Upper lobe of left lung (tissue), 6 donors: ENCODE data around the gene FBLN2. TPM values are rescaled to one million over a fixed set of nuclear protein-coding genes. Genes with fewer than 3 reads are reported as not detected.

Source experiments
- ATAC-seq, 2 donors: fragments of 200-7000 bp; cut with Tn5 transposase; one replicate each; pipeline ENCODE4 v1.9.1; 2022; ENCODE audit warnings: mild to moderate bottlenecking in 2 of 2, moderate library complexity in 2 of 2; ENCODE audit not compliant: low FRiP score in 2 of 2
- DNase-seq, 2 donors: peaks; one replicate each; pipeline ENCODE4 v3.0.0-alpha.2; 2019 to 2020
- H3K27ac ChIP-seq, 4 donors: fragments of 200-600 bp; sonication (generic); one replicate each; pipeline ENCODE4 v1.5.1; 2016 to 2019
- H3K27me3 ChIP-seq, 4 donors: fragments of 200-600 bp; sonication (generic); one replicate each; pipeline ENCODE4 v1.5.1; 2017 to 2019
- H3K36me3 ChIP-seq, 4 donors: fragments of 200-600 bp; sonication (generic); one replicate each; pipeline ENCODE4 v1.5.1; 2016 to 2019
- H3K4me1 ChIP-seq, 4 donors: fragments of 200-600 bp; sonication (generic); one replicate each; pipeline ENCODE4 v1.5.1; 2018 to 2019
- H3K4me3 ChIP-seq, 4 donors: fragments of 200-600 bp; sonication (generic); one replicate each; pipeline ENCODE4 v1.5.1; 2017 to 2019; ENCODE audit warnings: mild to moderate bottlenecking in 2 of 4, moderate library complexity in 1 of 4
- H3K9me3 ChIP-seq, 4 donors: fragments of 200-600 bp; sonication (generic); one replicate each; pipeline ENCODE4 v1.5.1; 2018 to 2019
- CTCF ChIP-seq, 6 experiments: fragments of 450-650 bp in 4 of 6; fragments of 200-600 bp in 2 of 6; sonication (generic) in 2 of 6; IDR thresholded peaks; one replicate each; pipeline ENCODE4 v1.5.1; 2016 to 2019; ENCODE audit warnings: antibody characterized with exemption in 6 of 6
- EP300 ChIP-seq, 4 donors: sonication (generic); formaldehyde crosslinking; IDR thresholded peaks; one replicate each; pipeline ENCODE4 v1.5.1; 2017; ENCODE audit warnings: antibody characterized with exemption in 4 of 4, control low read depth in 2 of 4
- POLR2A ChIP-seq, 4 donors: fragments of 450-650 bp; IDR thresholded peaks; one replicate each; pipeline ENCODE4 v1.5.1; 2016 to 2017; ENCODE audit warnings: antibody characterized with exemption in 4 of 4, mild to moderate bottlenecking in 2 of 4
- POLR2AphosphoS5 ChIP-seq, 2 donors: sonication (generic); formaldehyde crosslinking; IDR thresholded peaks; one replicate each; pipeline ENCODE4 v1.5.1; 2017; ENCODE audit warnings: antibody characterized with exemption in 2 of 2
- WGBS, 2 donors: methylation state at CpG; one replicate each; pipeline ENCODE4 v1.1.5; 2017 to 2018; 5-methylcytosine and 5-hydroxymethylcytosine counted together
- total RNA-seq, 6 donors: library from RNA; depleted of rRNA in 4 of 6; stranded (reverse); fragments of >200 nt in 4 of 6; gene quantifications; one replicate each; pipeline versions ENCODE4 v1.1.0 to v1.2.1, GENCODE V29; 2016 to 2021
- donor health status: DM: no; HTN: no; CAD: no; lungs with moderate emphysema.
- donor health status: DM: no; HTN: yes; CAD: no; lungs with severe emphysema.

The FBLN2 gene
- total RNA-seq, 6 donors from 2014 or later = 2.1 to 85.7 (median 19.5) TPM

DNA sequence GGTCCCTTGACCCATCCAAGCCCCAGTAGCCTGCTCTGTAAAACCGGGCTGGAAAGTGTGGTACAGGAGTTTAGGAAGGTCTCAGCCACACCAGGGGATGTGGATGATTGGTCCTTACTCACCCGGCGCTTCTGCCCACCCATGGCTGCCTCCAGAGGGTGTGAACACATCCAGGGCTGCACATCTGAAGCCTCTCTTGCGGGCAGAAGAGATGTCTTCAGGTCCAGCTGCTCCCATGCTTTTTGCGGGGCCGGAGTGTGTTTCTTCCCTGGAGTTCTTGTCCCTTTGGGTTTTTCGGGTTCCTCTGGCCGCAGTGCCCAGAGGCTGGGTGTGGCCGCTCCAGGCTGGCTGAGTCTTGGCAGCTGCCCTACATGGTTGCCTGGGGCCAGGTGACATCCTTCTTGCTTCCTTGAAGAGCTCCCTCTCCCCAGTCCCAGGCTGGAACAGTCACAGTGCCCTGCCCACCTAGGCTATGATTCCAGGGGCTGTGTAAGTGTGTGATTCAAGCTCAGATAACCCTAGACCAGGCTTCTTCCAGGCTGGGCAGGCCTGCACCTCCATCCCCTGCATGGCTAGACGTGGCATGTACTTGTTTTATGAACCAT lies 34.9 kb upstream of the FBLN2 start:
- no peak for TF ChIP-seq POLR2AphosphoS5 (IDR thresholded peaks at IDR 0.05)
- TF ChIP-seq CTCF (IDR thresholded peaks at IDR 0.05) = no peak
- TF ChIP-seq POLR2A (IDR thresholded peaks at IDR 0.05) = no peak
- TF ChIP-seq EP300 (IDR thresholded peaks at IDR 0.05) = no peak
- H3K27me3 ChIP-seq = no peaks in the 10 kb centered on the region
- ATAC-seq = no peak
- H3K27ac ChIP-seq = no peak overlapping the region
- no peak for DNase-seq
- no peaks in the 10 kb centered on the region for H3K9me3 ChIP-seq
- no peak overlapping the region for H3K4me3 ChIP-seq
- H3K36me3 ChIP-seq = no peaks in the 10 kb centered on the region
- 75 to 84% methylated on average over 6 to 10 of the region's 10 CpGs for WGBS, 2 donors
- H3K4me1 ChIP-seq = no peaks in the 10 kb centered on the region

DNA sequence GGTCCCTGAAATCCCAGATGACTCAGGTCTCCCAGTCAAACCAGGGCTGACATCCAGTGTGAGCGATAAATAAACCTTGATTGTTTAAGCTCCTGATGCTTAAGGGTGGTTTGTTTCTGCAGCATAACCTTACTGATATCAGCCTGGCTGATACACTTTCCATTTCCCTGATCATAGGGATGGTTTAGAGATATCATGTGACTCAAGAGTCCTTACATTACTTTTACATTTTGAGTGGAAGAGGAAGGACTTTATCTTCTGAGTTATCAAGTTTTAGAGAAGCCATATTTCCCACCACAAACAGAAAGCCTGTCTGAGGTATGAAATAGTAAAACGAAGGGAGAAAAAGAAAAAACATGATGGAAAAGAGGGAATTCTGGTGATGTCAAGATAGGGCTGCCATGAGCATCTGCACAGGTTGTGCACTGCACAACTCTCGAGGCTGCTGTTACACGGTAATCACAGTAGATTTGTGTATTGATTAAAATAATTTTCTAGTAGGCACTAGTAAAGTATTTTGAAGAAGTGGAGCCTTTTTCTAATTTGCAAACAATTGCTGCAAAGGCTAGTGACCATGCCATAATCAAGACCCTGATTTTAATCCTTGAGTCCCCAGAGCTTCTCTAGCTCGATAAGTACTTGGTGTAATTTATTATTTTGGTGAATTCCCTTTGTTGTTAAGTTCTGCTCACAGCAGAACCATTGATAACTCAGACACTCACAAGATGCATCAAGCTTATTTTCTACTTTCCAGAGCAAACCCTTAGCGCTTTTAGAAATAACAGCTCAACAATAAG lies 34.1 kb upstream of the FBLN2 start:
- H3K27me3 ChIP-seq = no peaks in the 10 kb centered on the region
- no peak overlapping the region for H3K27ac ChIP-seq
- no peaks in the 10 kb centered on the region for H3K4me1 ChIP-seq
- H3K36me3 ChIP-seq = no peaks in the 10 kb centered on the region
- H3K9me3 ChIP-seq = no peaks in the 10 kb centered on the region
- DNase-seq (no peak), ATAC-seq (no peak)
- TF ChIP-seq POLR2A (IDR thresholded peaks at IDR 0.05) = no peak
- TF ChIP-seq CTCF (IDR thresholded peaks at IDR 0.05) = no peak
- no peak for TF ChIP-seq POLR2AphosphoS5 (IDR thresholded peaks at IDR 0.05)
- no peak for TF ChIP-seq EP300 (IDR thresholded peaks at IDR 0.05)
- 83 to 86% methylated on average over 6 of the region's 6 CpGs for WGBS, 2 donors
- no peak overlapping the region for H3K4me3 ChIP-seq

DNA sequence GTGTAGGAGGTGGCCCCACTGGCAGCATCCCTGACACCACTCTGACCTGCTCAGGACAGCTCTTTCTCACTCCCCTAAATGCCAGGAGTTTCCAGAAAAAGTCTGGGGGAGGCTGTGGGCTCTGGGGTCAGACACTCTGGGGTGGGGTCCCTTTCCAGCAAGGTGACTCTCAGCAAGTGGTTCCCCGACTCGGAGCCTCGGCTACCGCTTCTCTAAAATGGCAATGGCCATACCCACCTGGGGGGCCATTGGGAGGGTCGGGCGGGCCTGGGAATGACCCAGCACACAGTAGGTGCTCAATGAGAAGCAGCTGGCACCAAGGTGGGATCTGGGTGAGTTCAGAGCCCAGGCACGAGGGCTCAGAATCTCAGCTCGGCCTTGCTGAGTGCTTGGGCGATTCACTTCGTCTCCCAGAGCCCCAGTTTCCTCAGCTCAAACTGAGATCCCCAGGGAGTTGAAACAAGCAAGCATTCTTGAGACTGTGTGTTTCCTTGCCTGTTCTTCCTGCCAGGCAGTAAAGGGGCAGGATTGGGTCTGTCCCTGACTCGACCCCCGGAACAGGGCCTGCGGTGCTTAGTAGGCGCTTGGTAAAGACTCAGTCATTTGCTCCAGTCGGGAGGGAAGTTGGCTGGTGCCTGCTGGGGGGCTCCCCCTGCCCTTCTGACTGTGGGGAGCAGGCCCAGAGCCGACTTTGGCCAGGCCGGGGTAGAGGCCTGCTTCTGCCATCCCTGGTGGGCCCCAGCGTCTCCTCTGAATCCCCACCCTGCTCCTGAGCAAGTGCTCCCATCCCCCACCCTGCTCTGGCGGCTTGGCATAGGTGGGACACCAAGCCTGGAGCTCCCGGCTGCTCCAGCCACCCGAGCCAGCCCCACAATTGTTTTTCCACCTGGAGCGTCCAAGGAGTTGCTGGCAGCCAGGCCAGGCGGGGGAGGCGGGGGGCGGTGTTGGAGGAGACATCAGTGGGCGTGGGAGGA lies 32.9 kb upstream of the FBLN2 start:
- 89 to 100% methylated on average over 3 to 24 of the region's 26 CpGs for WGBS, 2 donors
- Histone ChIP-seq H3K27me3 (no peaks in the 10 kb centered on the region), H3K27ac (no peak overlapping the region), H3K9me3 (no peaks in the 10 kb centered on the region), H3K4me1 (no peaks in the 10 kb centered on the region), H3K4me3 (no peak overlapping the region), H3K36me3 (no peaks in the 10 kb centered on the region)
- ATAC-seq (peak in 1 of 2 donors; percentile 2), DNase-seq (peak in 1 of 2 donors; percentile 80)
- TF ChIP-seq POLR2AphosphoS5 (IDR thresholded peaks at IDR 0.05) (no peak), CTCF (IDR thresholded peaks at IDR 0.05) (no peak), POLR2A (IDR thresholded peaks at IDR 0.05) (no peak), EP300 (IDR thresholded peaks at IDR 0.05) (no peak)

- Histone ChIP-seq H3K27ac (no peak overlapping the region), H3K36me3 (no peaks in the 10 kb centered on the region), H3K4me1 (no peaks in the 10 kb centered on the region), H3K27me3 (no peaks in the 10 kb centered on the region), H3K9me3 (no peaks in the 10 kb centered on the region), H3K4me3 (no peak overlapping the region)
- ATAC-seq = peak in 1 of 2 donors; percentile 1
- peak in 1 of 2 donors; percentile 56 for DNase-seq
- WGBS, 2 donors = 93 to 94% methylated on average over 9 of the region's 9 CpGs
- TF ChIP-seq POLR2A (IDR thresholded peaks at IDR 0.05) = no peak
- TF ChIP-seq EP300 (IDR thresholded peaks at IDR 0.05) = no peak
- TF ChIP-seq POLR2AphosphoS5 (IDR thresholded peaks at IDR 0.05) = no peak
- no peak for TF ChIP-seq CTCF (IDR thresholded peaks at IDR 0.05)
Measured at GRCh38 chr3:13516760-13517135, 32.2 kb upstream of the FBLN2 start.
